GM23338 (cell line): ENCODE results near the gene RNF4. TPM values are rescaled to one million over a fixed set of nuclear protein-coding genes. Genes with fewer than 3 reads are reported as not detected.

Experiments used
- ATAC-seq: fragments of 200-7000 bp; cut with Tn5 transposase; 3 replicates; pipeline ENCODE4 v1.9.1; 2020
- DNase-seq: peaks from one replicate; pipeline ENCODE4 v3.0.0-alpha.2; 2015; ENCODE audit warnings: low spot score
- H2AFZ ChIP-seq: fragments of 200-600 bp; sonication (generic); 2 replicates; pipeline ENCODE4 v1.8.0; 2016; ENCODE audit warnings: antibody characterized with exemption, mild to moderate bottlenecking, moderate library complexity
- H3F3A ChIP-seq: fragments of 200-600 bp; sonication (generic); replicated peaks from 2 replicates; pipeline ENCODE4 v1.8.0; 2017; ENCODE audit warnings: antibody characterized with exemption, mixed run types, low read depth
- H3K27ac ChIP-seq: fragments of 200-600 bp; sonication (generic); 2 replicates; pipeline ENCODE4 v1.6.1; 2016; ENCODE audit warnings: low read depth
- H3K27me3 ChIP-seq: fragments of 200-600 bp; sonication (generic); 2 replicates; pipeline ENCODE4 v1.8.0; 2016; ENCODE audit warnings: mild to moderate bottlenecking, mixed run types, moderate library complexity; ENCODE audit not compliant: insufficient read depth
- H3K36me3 ChIP-seq: fragments of 200-600 bp; sonication (generic); 2 replicates; pipeline ENCODE4 v1.8.0; 2016; ENCODE audit warnings: mild to moderate bottlenecking; ENCODE audit not compliant: insufficient read depth
- H3K4me1 ChIP-seq: fragments of 200-600 bp; sonication (generic); 2 replicates; pipeline ENCODE4 v1.8.0; 2016; ENCODE audit warnings: mild to moderate bottlenecking, moderate library complexity; ENCODE audit not compliant: insufficient read depth
- H3K4me2 ChIP-seq: fragments of 200-600 bp; sonication (generic); 2 replicates; pipeline ENCODE4 v1.7.1; 2017; ENCODE audit warnings: mixed run types
- H3K4me3 ChIP-seq: fragments of 200-600 bp; sonication (generic); 2 replicates; pipeline ENCODE4 v1.6.1; 2016; ENCODE audit warnings: mixed run types
- H3K79me2 ChIP-seq: fragments of 200-600 bp; sonication (generic); replicated peaks from 2 replicates; pipeline ENCODE4 v1.8.0; 2017; ENCODE audit warnings: mild to moderate bottlenecking; ENCODE audit not compliant: insufficient read depth
- H3K9me2 ChIP-seq: fragments of 200-600 bp; sonication (generic); 2 replicates; pipeline ENCODE4 v1.8.0; 2017; ENCODE audit not compliant: insufficient read depth
- H4K20me1 ChIP-seq: fragments of 200-600 bp; sonication (generic); replicated peaks from 2 replicates; pipeline ENCODE4 v1.8.0; 2017; ENCODE audit warnings: mild to moderate bottlenecking; ENCODE audit not compliant: insufficient read depth
- H3K27ac Mint-ChIP-seq: 2 replicates; pipeline ENCODE4 v1.8.0; 2020; ENCODE audit warnings: inconsistent platforms, mild to moderate bottlenecking, moderate library complexity, mixed read lengths
- H3K27me3 Mint-ChIP-seq: 3 replicates; pipeline ENCODE4 v1.8.0; 2022; ENCODE audit warnings: low read depth, mild to moderate bottlenecking, moderate library complexity, mixed read lengths, inconsistent platforms; ENCODE audit not compliant: insufficient read depth, poor library complexity
- H3K36me3 Mint-ChIP-seq: 3 replicates; pipeline ENCODE4 v1.8.0; 2021; ENCODE audit warnings: low read depth, mild to moderate bottlenecking, inconsistent platforms, moderate library complexity, mixed read lengths
- H3K4me1 Mint-ChIP-seq: 3 replicates; pipeline ENCODE4 v1.8.0; 2020; ENCODE audit warnings: mild to moderate bottlenecking, inconsistent platforms, mixed read lengths
- H3K4me3 Mint-ChIP-seq: 3 replicates; pipeline ENCODE4 v1.8.0; 2021; ENCODE audit warnings: moderate library complexity, mild to moderate bottlenecking, inconsistent platforms, mixed read lengths
- H3K9me3 Mint-ChIP-seq: 3 replicates; pipeline ENCODE4 v1.8.0; 2020; ENCODE audit warnings: moderate library complexity, mild to moderate bottlenecking, inconsistent platforms, mixed read lengths
- CREB1 ChIP-seq: fragments of 250-450 bp; sonication (Bioruptor Pico); IDR thresholded peaks from 2 replicates; pipeline ENCODE4 v1.5.0; 2020; ENCODE audit warnings: low read depth, mild to moderate bottlenecking, moderate library complexity
- CTCF ChIP-seq, 2 experiments: fragments of 200-600 bp in 1 of 2; sonication (generic) in 1 of 2; conservative IDR thresholded peaks; 2 replicates each; pipeline versions ENCODE4 v1.5.1 to v1.6.1; 2016 to 2017; ENCODE audit warnings: antibody characterized with exemption in 2 of 2, low read depth in 2 of 2, mild to moderate bottlenecking in 2 of 2, moderate library complexity in 1 of 2
- ETS1 ChIP-seq: IDR thresholded peaks from 2 replicates; pipeline ENCODE4 v1.6.1; 2016; ENCODE audit warnings: antibody characterized with exemption
- EZH2 ChIP-seq: fragments of 200-600 bp; sonication (generic); IDR thresholded peaks from one replicate; pipeline ENCODE4 v1.8.0; 2017; ENCODE audit warnings: antibody characterized with exemption, mild to moderate bottlenecking, low read depth; ENCODE audit not compliant: unreplicated experiment
- EZH2phosphoT487 ChIP-seq: fragments of 200-600 bp; sonication (generic); IDR thresholded peaks from one replicate; pipeline ENCODE4 v1.8.1; 2018; ENCODE audit warnings: antibody characterized with exemption; ENCODE audit not compliant: unreplicated experiment
- JUNB ChIP-seq: IDR thresholded peaks from one replicate; pipeline ENCODE4 v1.6.1; 2016; ENCODE audit warnings: antibody characterized with exemption; ENCODE audit not compliant: unreplicated experiment
- NANOG ChIP-seq: IDR thresholded peaks from 2 replicates; pipeline ENCODE4 v1.6.1; 2016; ENCODE audit warnings: antibody characterized with exemption, borderline replicate concordance
- POLR2AphosphoS5 ChIP-seq: IDR thresholded peaks from 2 replicates; pipeline ENCODE4 v1.6.1; 2016; ENCODE audit warnings: antibody characterized with exemption, low read depth
- STAT1 ChIP-seq: IDR thresholded peaks from one replicate; pipeline ENCODE4 v1.6.1; 2016; ENCODE audit warnings: antibody characterized with exemption; ENCODE audit not compliant: unreplicated experiment
- ZNF114 ChIP-seq: fragments of 250-450 bp; sonication (Bioruptor Pico); IDR thresholded peaks from 2 replicates; pipeline ENCODE4 v1.5.0; 2020; ENCODE audit warnings: mild to moderate bottlenecking, moderate library complexity
- ZNF331 ChIP-seq: fragments of 250-450 bp; sonication (Bioruptor Pico); IDR thresholded peaks from 2 replicates; pipeline ENCODE4 v1.5.0; 2020; ENCODE audit warnings: low read depth, mild to moderate bottlenecking, moderate library complexity
- ZNF462 ChIP-seq: fragments of 250-450 bp; sonication (Bioruptor Pico); IDR thresholded peaks from 2 replicates; pipeline ENCODE4 v1.5.0; 2020; ENCODE audit warnings: mild to moderate bottlenecking, moderate library complexity
- polyA plus RNA-seq: library from polyadenylated mRNA; unstranded; fragments of >200 nt; fragmentation: Nextera tagmentation; extraction: Ambion mirVana; gene quantifications from 2 replicates; pipeline ENCODE4 v1.2.1, GENCODE V29; 2016
- total RNA-seq: library from RNA; depleted of rRNA; stranded (reverse); fragments of >200 nt; shearing (Covaris generic); gene quantifications from 2 replicates; pipeline ENCODE4 v1.2.3, GENCODE V29; 2014
- TF ChIP-seq, protein P1 (sequence below): IDR thresholded peaks from one replicate; pipeline ENCODE4 v1.6.1; 2018; ENCODE audit warnings: antibody characterized with exemption; ENCODE audit not compliant: unreplicated experiment

Gene RNF4
- total and polyA plus RNA-seq, 2 experiments from 2014 or later = 47.7 to 77.2 TPM

DNA sequence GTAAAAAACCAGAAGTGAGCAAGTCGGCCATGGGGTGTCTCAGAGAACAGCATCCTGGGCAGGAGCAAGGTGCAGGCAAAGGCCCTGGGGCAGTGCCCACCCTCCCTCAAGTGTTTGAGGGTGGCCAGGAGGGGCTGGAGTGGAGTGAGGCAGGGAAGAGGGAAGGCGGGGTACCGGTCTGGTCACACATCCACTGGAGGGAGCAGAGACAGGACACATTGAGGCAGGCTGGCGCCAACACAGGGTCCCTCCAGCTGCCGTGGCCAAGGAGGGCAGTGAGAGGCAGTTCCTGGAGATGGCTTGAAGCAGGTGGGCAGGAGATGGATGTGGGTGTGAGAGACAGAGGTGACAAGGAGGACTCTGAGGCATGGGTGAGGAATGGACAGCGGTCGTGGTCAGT lies 20.3 kb upstream of the RNF4 start:
- TF ChIP-seq STAT1 (no peak), ZNF114 (CRISPR knock-in tag) (no peak), CTCF (conservative IDR thresholded peaks at IDR 0.05; ENCODE audit: low read depth in 2 of 2) (no peak), ETS1 (no peak), EZH2 (no peak), CREB1 (CRISPR knock-in tag) (no peak), JUNB (no peak), NANOG (no peak), POLR2AphosphoS5 (no peak), ZNF462 (CRISPR knock-in tag) (no peak), ZNF331 (CRISPR knock-in tag) (no peak), EZH2phosphoT487 (no peak)
- TF ChIP-seq, protein P1, sequence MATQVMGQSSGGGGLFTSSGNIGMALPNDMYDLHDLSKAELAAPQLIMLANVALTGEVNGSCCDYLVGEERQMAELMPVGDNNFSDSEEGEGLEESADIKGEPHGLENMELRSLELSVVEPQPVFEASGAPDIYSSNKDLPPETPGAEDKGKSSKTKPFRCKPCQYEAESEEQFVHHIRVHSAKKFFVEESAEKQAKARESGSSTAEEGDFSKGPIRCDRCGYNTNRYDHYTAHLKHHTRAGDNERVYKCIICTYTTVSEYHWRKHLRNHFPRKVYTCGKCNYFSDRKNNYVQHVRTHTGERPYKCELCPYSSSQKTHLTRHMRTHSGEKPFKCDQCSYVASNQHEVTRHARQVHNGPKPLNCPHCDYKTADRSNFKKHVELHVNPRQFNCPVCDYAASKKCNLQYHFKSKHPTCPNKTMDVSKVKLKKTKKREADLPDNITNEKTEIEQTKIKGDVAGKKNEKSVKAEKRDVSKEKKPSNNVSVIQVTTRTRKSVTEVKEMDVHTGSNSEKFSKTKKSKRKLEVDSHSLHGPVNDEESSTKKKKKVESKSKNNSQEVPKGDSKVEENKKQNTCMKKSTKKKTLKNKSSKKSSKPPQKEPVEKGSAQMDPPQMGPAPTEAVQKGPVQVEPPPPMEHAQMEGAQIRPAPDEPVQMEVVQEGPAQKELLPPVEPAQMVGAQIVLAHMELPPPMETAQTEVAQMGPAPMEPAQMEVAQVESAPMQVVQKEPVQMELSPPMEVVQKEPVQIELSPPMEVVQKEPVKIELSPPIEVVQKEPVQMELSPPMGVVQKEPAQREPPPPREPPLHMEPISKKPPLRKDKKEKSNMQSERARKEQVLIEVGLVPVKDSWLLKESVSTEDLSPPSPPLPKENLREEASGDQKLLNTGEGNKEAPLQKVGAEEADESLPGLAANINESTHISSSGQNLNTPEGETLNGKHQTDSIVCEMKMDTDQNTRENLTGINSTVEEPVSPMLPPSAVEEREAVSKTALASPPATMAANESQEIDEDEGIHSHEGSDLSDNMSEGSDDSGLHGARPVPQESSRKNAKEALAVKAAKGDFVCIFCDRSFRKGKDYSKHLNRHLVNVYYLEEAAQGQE = no peak
- Histone ChIP-seq H3K4me2 (no peak overlapping the region), H3K4me3 (no peak overlapping the region), H3K27ac (no peak overlapping the region), H3F3A (no peaks in the 10 kb centered on the region), H4K20me1 (no peaks in the 10 kb centered on the region), H3K27me3 (no peaks in the 10 kb centered on the region), H3K79me2 (no peaks in the 10 kb centered on the region), H2AFZ (no peak overlapping the region), H3K36me3 (no peaks in the 10 kb centered on the region), H3K9me2 (peaks cover 13% of the 10 kb centered on the region; the same call in 1 of the 2 replicates), H3K4me1 (no peaks in the 10 kb centered on the region)
- DNase-seq (no peak), ATAC-seq (no peak)
- H3K27me3 Mint-ChIP-seq = peaks cover 7% of the 10 kb centered on the region
- no peaks in the 10 kb centered on the region for H3K9me3 Mint-ChIP-seq
- H3K27ac Mint-ChIP-seq = no peak overlapping the region
- H3K4me1 Mint-ChIP-seq = peaks cover 2% of the 10 kb centered on the region; the same call in 2 of the 3 replicates
- H3K4me3 Mint-ChIP-seq = no peak overlapping the region
- H3K36me3 Mint-ChIP-seq = no peaks in the 10 kb centered on the region
